H9 (cell line): ENCODE data around the gene ADCY4. TPM values are rescaled to one million over a fixed set of nuclear protein-coding genes. Genes with fewer than 3 reads are reported as not detected.

Experiments
- DNase-seq: peaks from one replicate; pipeline ENCODE4 v3.0.0-alpha.2; 2017
- H2AFZ ChIP-seq: one replicate; pipeline ENCODE4 v1.6.1; 2013; ENCODE audit warnings: mild to moderate bottlenecking, low read length, control low read depth, moderate library complexity
- H2AK5ac ChIP-seq: 2 replicates; pipeline ENCODE4 v1.6.1; 2013; ENCODE audit warnings: low read length, control low read depth, mixed read lengths; ENCODE audit not compliant: insufficient read length
- H2BK120ac ChIP-seq: one replicate; pipeline ENCODE4 v1.6.1; 2013; ENCODE audit warnings: low read depth, mild to moderate bottlenecking, low read length, control low read depth, inconsistent platforms; ENCODE audit not compliant: poor library complexity, severe bottlenecking
- H2BK12ac ChIP-seq: 2 replicates; pipeline ENCODE4 v1.6.1; 2013; ENCODE audit warnings: low read length, control low read depth, mixed read lengths, low read depth; ENCODE audit not compliant: insufficient read length
- H2BK15ac ChIP-seq: 2 replicates; pipeline ENCODE4 v1.6.1; 2013; ENCODE audit warnings: low read depth, low read length, control low read depth
- H2BK20ac ChIP-seq: one replicate; pipeline ENCODE4 v1.6.1; 2013; ENCODE audit warnings: low read depth, mild to moderate bottlenecking, low read length, control low read depth, inconsistent platforms; ENCODE audit not compliant: poor library complexity, severe bottlenecking
- H2BK5ac ChIP-seq: 2 replicates; pipeline ENCODE4 v1.6.1; 2013; ENCODE audit warnings: low read length, control low read depth, mixed read lengths; ENCODE audit not compliant: insufficient read length
- H3K14ac ChIP-seq: 2 replicates; pipeline ENCODE4 v1.6.1; 2013; ENCODE audit warnings: low read length, control low read depth; ENCODE audit not compliant: insufficient read depth
- H3K18ac ChIP-seq: 2 replicates; pipeline ENCODE4 v1.6.1; 2013; ENCODE audit warnings: low read depth, mild to moderate bottlenecking, mixed read lengths, low read length, control low read depth; ENCODE audit not compliant: insufficient read length
- H3K23ac ChIP-seq: 2 replicates; pipeline ENCODE4 v1.6.1; 2013; ENCODE audit warnings: low read length, control low read depth, mixed read lengths, low read depth; ENCODE audit not compliant: insufficient read length
- H3K23me2 ChIP-seq: 2 replicates; pipeline ENCODE4 v1.6.1; 2013; ENCODE audit warnings: low read depth, mild to moderate bottlenecking, mixed read lengths, low read length, control low read depth; ENCODE audit not compliant: insufficient read length, poor library complexity, severe bottlenecking
- H3K27ac ChIP-seq: 2 replicates; pipeline ENCODE4 v1.5.1; 2013; ENCODE audit warnings: low read length, control low read depth, mixed read lengths, low read depth; ENCODE audit not compliant: insufficient read length
- H3K27me3 ChIP-seq: 2 replicates; pipeline ENCODE4 v1.6.1; 2013; ENCODE audit warnings: low read length, control low read depth, inconsistent platforms; ENCODE audit not compliant: insufficient read depth
- H3K4ac ChIP-seq: 2 replicates; pipeline ENCODE4 v1.6.1; 2013; ENCODE audit warnings: low read depth, mild to moderate bottlenecking, control low read depth, inconsistent platforms, low read length, moderate library complexity
- H3K4me1 ChIP-seq: 2 replicates; pipeline ENCODE4 v1.6.1; 2013; ENCODE audit warnings: low read length, control low read depth, inconsistent platforms; ENCODE audit not compliant: insufficient read depth
- H3K4me2 ChIP-seq: 2 replicates; pipeline ENCODE4 v1.6.1; 2013; ENCODE audit warnings: low read length, control low read depth, mixed read lengths; ENCODE audit not compliant: insufficient read length, insufficient read depth
- H3K56ac ChIP-seq: 2 replicates; pipeline ENCODE4 v1.6.1; 2013; ENCODE audit warnings: low read depth, mild to moderate bottlenecking, mixed read lengths, low read length, control low read depth; ENCODE audit not compliant: insufficient read length
- H3K79me1 ChIP-seq: 2 replicates; pipeline ENCODE4 v1.6.1; 2013; ENCODE audit warnings: low read depth, mild to moderate bottlenecking, moderate library complexity, low read length, control low read depth, inconsistent platforms; ENCODE audit not compliant: insufficient read depth, poor library complexity, severe bottlenecking
- H3K79me2 ChIP-seq: 2 replicates; pipeline ENCODE4 v1.6.1; 2013; ENCODE audit warnings: low read length, control low read depth, inconsistent platforms; ENCODE audit not compliant: insufficient read depth
- H3K9ac ChIP-seq: 2 replicates; pipeline ENCODE4 v1.6.1; 2013; ENCODE audit warnings: low read length, control low read depth, mixed read lengths; ENCODE audit not compliant: insufficient read length; ENCODE audit errors: extremely low read depth
- H3K9me3 ChIP-seq: one replicate; pipeline ENCODE4 v1.6.1; 2013; ENCODE audit warnings: low read depth, low read length, inconsistent platforms; ENCODE audit not compliant: control insufficient read depth
- H3T11ph ChIP-seq: one replicate; pipeline ENCODE4 v1.6.1; 2013; ENCODE audit warnings: mild to moderate bottlenecking, low read length, control low read depth, inconsistent platforms
- H4K20me1 ChIP-seq: one replicate; pipeline ENCODE4 v1.6.1; 2013; ENCODE audit not compliant: control insufficient read depth, insufficient read length, insufficient read depth
- H4K5ac ChIP-seq: 2 replicates; pipeline ENCODE4 v1.6.1; 2013; ENCODE audit warnings: low read depth, mild to moderate bottlenecking, mixed read lengths, low read length, control low read depth; ENCODE audit not compliant: insufficient read length
- H4K8ac ChIP-seq: replicated peaks from 2 replicates; pipeline ENCODE4 v1.6.1; 2013; ENCODE audit warnings: low read length, control low read depth, mixed read lengths, low read depth; ENCODE audit not compliant: insufficient read length
- H4K91ac ChIP-seq: 2 replicates; pipeline ENCODE4 v1.6.1; 2013; ENCODE audit warnings: low read depth, mild to moderate bottlenecking, moderate library complexity, mixed read lengths, low read length, control low read depth; ENCODE audit not compliant: insufficient read length
- H3K27ac Mint-ChIP-seq, 3 experiments: 2 replicates in 2 of 3; 3 replicates in 1 of 3; pipeline ENCODE4 v1.8.0; 2020 to 2021; ENCODE audit warnings: mixed read lengths in 3 of 3, mild to moderate bottlenecking in 1 of 3, moderate library complexity in 1 of 3
- H3K27me3 Mint-ChIP-seq: 2 replicates; pipeline ENCODE4 v1.8.0; 2021; ENCODE audit warnings: low read depth, mild to moderate bottlenecking, moderate library complexity, mixed read lengths
- H3K36me3 Mint-ChIP-seq, 3 experiments: 2 replicates in 2 of 3; 3 replicates in 1 of 3; pipeline ENCODE4 v1.8.0; 2020 to 2021; ENCODE audit warnings: low read depth in 3 of 3, mixed read lengths in 3 of 3; ENCODE audit not compliant: insufficient read depth in 1 of 3
- H3K4me1 Mint-ChIP-seq, 2 experiments: 2 replicates each; pipeline ENCODE4 v1.8.0; 2020; ENCODE audit warnings: mixed read lengths in 2 of 2
- H3K4me3 Mint-ChIP-seq, 2 experiments: 2 replicates in 1 of 2; 3 replicates in 1 of 2; pipeline ENCODE4 v1.8.0; 2020 to 2021; ENCODE audit warnings: mild to moderate bottlenecking in 2 of 2, mixed read lengths in 2 of 2, moderate library complexity in 1 of 2
- H3K9me3 Mint-ChIP-seq, 2 experiments: 2 replicates in 1 of 2; 3 replicates in 1 of 2; pipeline ENCODE4 v1.8.0; 2020; ENCODE audit warnings: mild to moderate bottlenecking in 2 of 2, mixed read lengths in 2 of 2, moderate library complexity in 1 of 2
- WGBS: extraction: QIAGEN DNeasy Blood & Tissue Kit; methylation state at CpG from one replicate; pipeline ENCODE4 v1.1.7; 2013; ENCODE audit warnings: missing lambda C conversion rate, low lambda C conversion rate, mixed read lengths; ENCODE audit not compliant: insufficient read length; ENCODE audit errors: extremely low coverage; 5-methylcytosine and 5-hydroxymethylcytosine counted together
- total RNA-seq: library from RNA; stranded (reverse); gene quantifications from 2 replicates; pipeline ENCODE4 v1.2.1, GENCODE V29; 2021
- TF ChIP-seq, protein P1 (sequence below): fragments of 200-600 bp; sonication (generic); conservative IDR thresholded peaks from 3 replicates; pipeline ENCODE4 v1.8.0; 2021; ENCODE audit warnings: antibody characterized with exemption, mild to moderate bottlenecking

The ADCY4 gene
- total RNA-seq, 1 experiment from 2014 or later: 0.09 TPM

DNA sequence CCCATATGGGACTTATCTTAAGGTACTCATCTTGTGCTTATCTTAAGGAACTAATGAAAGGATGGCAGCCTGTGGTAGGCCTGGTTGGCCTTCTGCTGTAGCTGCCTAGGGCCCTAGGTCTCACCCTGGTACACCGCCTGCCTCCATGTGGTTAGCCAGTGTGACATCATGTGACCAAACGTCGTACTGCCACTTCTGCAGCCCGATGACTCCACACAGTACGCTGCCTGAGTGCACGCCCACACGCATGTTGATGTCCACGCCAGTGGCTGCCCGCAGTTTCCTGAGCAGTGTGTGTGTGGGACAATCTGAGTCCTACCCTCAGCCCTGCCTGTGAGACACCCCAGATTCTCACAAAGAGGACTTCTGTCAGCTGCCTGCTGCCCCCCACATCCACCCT is 5.1 kb downstream of the ADCY4 start:
- H3K27me3 ChIP-seq: peaks cover 17% of the 10 kb centered on the region
- H3K27ac Mint-ChIP-seq: no peak overlapping the region

More for the DNA sequence above, 5.1 kb downstream of the ADCY4 start:
- H3K4ac ChIP-seq: no peak overlapping the region
- H4K8ac ChIP-seq: no peak overlapping the region
- TF ChIP-seq, protein P1, sequence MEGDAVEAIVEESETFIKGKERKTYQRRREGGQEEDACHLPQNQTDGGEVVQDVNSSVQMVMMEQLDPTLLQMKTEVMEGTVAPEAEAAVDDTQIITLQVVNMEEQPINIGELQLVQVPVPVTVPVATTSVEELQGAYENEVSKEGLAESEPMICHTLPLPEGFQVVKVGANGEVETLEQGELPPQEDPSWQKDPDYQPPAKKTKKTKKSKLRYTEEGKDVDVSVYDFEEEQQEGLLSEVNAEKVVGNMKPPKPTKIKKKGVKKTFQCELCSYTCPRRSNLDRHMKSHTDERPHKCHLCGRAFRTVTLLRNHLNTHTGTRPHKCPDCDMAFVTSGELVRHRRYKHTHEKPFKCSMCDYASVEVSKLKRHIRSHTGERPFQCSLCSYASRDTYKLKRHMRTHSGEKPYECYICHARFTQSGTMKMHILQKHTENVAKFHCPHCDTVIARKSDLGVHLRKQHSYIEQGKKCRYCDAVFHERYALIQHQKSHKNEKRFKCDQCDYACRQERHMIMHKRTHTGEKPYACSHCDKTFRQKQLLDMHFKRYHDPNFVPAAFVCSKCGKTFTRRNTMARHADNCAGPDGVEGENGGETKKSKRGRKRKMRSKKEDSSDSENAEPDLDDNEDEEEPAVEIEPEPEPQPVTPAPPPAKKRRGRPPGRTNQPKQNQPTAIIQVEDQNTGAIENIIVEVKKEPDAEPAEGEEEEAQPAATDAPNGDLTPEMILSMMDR: no peak
- H3T11ph ChIP-seq: no peak overlapping the region
- H3K9ac ChIP-seq: no peak overlapping the region
- no peak overlapping the region for H2BK15ac ChIP-seq
- H3K4me1 Mint-ChIP-seq: peaks cover 14 to 16% of the 10 kb centered on the region in 2 experiments
- WGBS: no CpG with 5 or more reads among the region's 9 CpGs
- H3K9me3 ChIP-seq: no peaks in the 10 kb centered on the region
- H4K20me1 ChIP-seq: no peaks in the 10 kb centered on the region
- peaks cover 82% of the 10 kb centered on the region for H3K27me3 Mint-ChIP-seq
- DNase-seq: no peak
- no peak overlapping the region for H2BK5ac ChIP-seq
- no peak overlapping the region for H3K18ac ChIP-seq
- H3K79me1 ChIP-seq: no peaks in the 10 kb centered on the region
- no peak overlapping the region for H3K4me3 Mint-ChIP-seq
- no peaks in the 10 kb centered on the region; a peak in 1 of 7 replicates for H3K36me3 Mint-ChIP-seq
- H3K23me2 ChIP-seq: peaks cover 15% of the 10 kb centered on the region
- H3K4me1 ChIP-seq: no peaks in the 10 kb centered on the region
- H2BK120ac ChIP-seq: no peak overlapping the region
- H3K4me2 ChIP-seq: no peak overlapping the region
- H2BK12ac ChIP-seq: no peak overlapping the region
- H3K27ac ChIP-seq: no peak overlapping the region
- H4K5ac ChIP-seq: no peak overlapping the region
- peaks cover 0 to 2% of the 10 kb centered on the region in 2 experiments; a peak in 4 of 5 replicates for H3K9me3 Mint-ChIP-seq
- no peak overlapping the region for H3K56ac ChIP-seq
- H4K91ac ChIP-seq: no peak overlapping the region
- H3K14ac ChIP-seq: no peak overlapping the region; the same call in 1 of the 2 replicates
- H3K79me2 ChIP-seq: no peaks in the 10 kb centered on the region
- no peak overlapping the region for H2AFZ ChIP-seq
- no peak overlapping the region for H2AK5ac ChIP-seq
- H3K23ac ChIP-seq: no peak overlapping the region
- H2BK20ac ChIP-seq: no peak overlapping the region
